Measurements from ENCODE around the gene ACR.

ACR gene

GRCh38 chr22:50702821-50703725, 34.9 kb upstream of the ACR start:
- DNase-seq, result no peak

DNA sequence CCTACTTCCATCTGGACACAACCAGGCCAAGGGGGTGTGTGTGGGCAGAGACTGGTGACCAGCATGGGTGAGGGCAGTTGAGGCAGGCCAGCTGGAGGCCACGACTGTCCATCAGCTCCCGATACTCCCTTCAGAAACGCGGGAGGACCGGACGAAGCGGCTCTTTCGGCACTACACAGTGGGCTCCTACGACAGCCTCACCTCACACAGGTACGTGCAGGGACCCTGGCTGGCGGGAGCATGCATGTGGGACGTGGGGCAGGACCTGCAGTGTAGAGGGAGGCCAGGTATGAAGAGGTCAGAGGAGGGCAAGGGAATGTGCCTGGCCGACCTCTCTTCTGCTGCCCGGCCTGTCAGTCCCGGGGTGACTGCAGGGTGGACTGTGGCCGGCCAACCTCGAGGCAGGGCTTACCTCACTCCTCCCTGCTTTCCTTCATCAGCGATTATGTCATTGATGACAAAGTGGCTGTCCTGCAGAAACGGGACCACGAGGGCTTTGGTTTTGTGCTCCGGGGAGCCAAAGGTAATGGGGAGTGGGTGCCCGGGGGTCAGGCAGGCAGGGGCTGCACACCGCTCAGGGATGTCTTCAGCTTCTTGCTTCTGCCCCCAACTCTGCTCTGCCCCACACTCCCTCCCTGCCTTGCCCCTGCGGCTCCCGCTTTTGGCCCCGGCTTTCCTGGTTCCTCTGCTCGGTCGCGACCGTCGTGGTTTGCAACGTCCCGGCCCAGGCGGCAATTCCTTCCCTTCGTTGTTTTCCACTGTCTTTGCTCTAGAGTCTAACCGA, 34.1 kb upstream of the ACR start:
- DNase-seq, result no peak

GRCh38 chr22:50704510-50705218, 33.3 kb upstream of the ACR start:
- no peak for DNase-seq

DNA sequence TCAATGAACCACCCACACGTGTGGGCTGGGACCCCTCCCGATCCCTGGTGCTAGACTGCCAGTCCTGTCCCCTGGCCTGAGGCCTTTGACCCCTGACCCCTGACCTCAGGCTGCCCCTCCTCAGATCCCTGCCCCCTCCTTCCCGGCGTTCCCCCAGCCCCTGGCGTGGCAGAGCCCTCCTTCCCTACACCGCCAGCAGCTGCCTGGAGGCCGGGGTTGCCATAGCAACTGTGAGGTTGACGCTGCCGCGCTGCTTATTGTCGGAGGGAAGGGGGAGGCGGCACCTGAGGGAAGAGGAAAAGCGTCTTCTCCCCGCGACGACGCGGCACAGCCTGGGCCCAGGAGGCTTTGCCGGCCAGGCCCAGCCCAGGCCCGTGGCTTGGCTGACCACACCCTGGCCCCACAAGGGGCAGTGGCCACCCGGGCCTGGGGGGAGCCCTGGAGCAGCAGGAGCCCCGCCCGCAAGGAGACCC, 32.7 kb upstream of the ACR start:
- DNase-seq, result no peak

GRCh38 chr22:50705851-50706351, 32.1 kb upstream of the ACR start:
- DNase-seq, result no peak

GRCh38 chr22:50706481-50707125, 31.4 kb upstream of the ACR start:
- DNase-seq, result no peak

- DNase-seq, result no peak
These were observed 29.5 kb upstream of the ACR start for GRCh38 chr22:50708474-50708873.

DNA sequence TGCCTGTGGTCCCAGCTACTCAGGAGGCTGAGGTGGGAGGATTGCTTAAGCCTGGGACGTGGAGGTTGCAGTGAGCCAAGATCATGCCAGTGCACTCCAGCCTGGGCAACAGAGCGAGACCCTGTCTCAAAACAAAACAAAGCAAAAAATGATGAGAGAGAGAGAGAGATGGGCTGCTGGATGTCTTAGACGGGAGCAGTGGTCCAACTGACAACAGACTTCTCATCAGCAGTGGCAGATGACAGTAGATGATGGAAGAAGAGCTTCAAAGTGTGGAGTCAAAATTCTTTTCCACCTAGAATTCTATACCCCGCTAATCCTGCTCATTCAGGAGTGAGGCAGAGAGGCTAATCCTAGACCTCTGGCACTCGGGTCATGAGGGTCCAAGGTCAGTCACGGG, 29.0 kb upstream of the ACR start:
- DNase-seq, result no peak

GRCh38 chr22:50710221-50710620, 27.8 kb upstream of the ACR start:
- DNase-seq, result no peak

GRCh38 chr22:50710886-50711285, 27.1 kb upstream of the ACR start:
- DNase-seq, result no peak

GRCh38 chr22:50711446-50712340, 26.3 kb upstream of the ACR start:
- no peak for DNase-seq

DNA sequence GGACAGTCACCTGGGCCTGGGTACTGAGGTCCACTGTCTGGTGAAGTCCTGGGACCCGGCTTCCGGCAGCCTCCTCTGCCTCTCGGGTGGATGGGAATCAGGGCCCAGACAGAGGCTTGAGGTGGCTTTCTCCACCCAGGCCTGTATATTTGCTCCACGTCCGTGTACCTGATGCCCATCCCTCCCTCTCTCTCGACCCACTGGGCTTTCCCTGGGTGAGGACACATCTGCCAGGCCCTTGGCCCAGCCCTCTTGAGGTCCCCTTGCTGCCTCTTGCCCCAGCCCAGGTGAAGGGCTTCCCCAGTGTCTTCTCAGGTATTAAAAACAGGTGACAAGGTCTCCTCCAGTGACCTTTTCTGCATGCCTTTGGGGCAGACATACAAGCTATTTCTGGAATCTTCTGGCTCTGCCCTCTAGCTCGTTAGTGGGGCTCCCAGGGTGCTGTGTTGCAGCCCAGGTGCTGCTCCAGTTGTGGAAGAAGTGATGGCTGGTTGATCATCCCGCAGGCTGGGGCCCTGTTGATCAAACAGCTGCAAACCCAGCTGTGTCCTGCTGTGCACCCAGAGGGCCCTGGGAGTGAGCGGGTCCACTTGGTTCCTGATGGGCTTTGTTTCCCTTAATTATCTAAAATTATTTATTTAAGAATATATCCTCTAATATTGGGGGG, 25.5 kb upstream of the ACR start:
- DNase-seq, result no peak

GRCh38 chr22:50713008-50713385, 25.0 kb upstream of the ACR start:
- DNase-seq, result no peak

DNA sequence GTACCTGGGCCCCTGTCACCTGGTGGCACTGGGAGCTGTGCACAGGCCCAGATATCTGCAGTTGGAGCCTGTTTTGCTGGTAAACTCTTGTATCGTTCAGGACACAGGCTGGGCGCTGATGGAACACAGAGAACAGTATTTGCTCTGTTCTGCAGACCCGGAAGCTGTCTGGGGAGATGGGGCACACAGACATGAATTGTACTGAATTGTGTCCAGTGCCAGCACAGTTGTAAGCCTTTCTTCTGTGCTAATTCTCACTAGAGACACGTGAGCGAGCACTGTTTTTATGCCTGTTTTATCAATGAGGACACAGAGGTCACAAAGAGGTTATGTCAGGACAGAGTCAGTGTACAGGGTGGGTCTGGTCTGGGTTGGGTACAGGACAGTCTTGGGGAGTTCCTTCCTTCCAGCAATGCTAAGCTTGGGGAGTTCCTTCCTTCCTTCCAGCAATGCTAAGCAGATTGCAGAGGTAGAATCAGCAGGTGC, 24.4 kb upstream of the ACR start:
- no peak for DNase-seq

- no peak for DNase-seq
These were observed 23.9 kb upstream of the ACR start for GRCh38 chr22:50714150-50714549.

- no peak for DNase-seq
These were observed 23.3 kb upstream of the ACR start for GRCh38 chr22:50714631-50715179.

- DNase-seq, result no peak
These were observed 22.8 kb upstream of the ACR start for GRCh38 chr22:50715250-50715649.

- DNase-seq, result no peak
These were observed 22.2 kb upstream of the ACR start for GRCh38 chr22:50715776-50716175.

GRCh38 chr22:50716290-50717024, 21.5 kb upstream of the ACR start:
- no peak for DNase-seq

Data from activated CD4-positive, alpha-beta T cell treated with anti-CD3 and anti-CD28 coated beads, Interleukin-2, amount 50 U/mL, for 48 hours (primary cell).